ENCODE measurements around the gene RUBCN. TPM values are rescaled to one million over a fixed set of nuclear protein-coding genes. Genes with fewer than 3 reads are reported as not detected.
"Not testable (repeated sequence)": the region's sequence is repeated elsewhere in the genome, so short reads cannot be mapped to it uniquely, and the experiment has no call there.

Gene RUBCN
- total and polyA plus RNA-seq, 2 donors from 2014 or later = 4.4 to 31.5 TPM

- DNase-seq (no peak), FAIRE-seq (no peak)
- Histone ChIP-seq H3K4me1 (ENCODE audit: control insufficient read depth in 2 of 3, insufficient read depth in 2 of 3, low read depth in 1 of 3, low read length in 3 of 3) (peaks cover 0 to 4% (median 0%) of the 10 kb centered on the region in 3 donors), H3K36me3 (ENCODE audit: control insufficient read depth in 2 of 3, insufficient read depth in 3 of 3, low read length in 3 of 3) (peaks cover 0 to 17% (median 14%) of the 10 kb centered on the region in 3 donors), H3K9me3 (ENCODE audit: control insufficient read depth in 2 of 3, insufficient read depth in 1 of 3, low read length in 3 of 3) (no peaks in the 10 kb centered on the region), H3K27ac (ENCODE audit: low read depth in 2 of 2, low read length in 2 of 2) (no peak overlapping the region), H3K4me3 (ENCODE audit: low read length in 3 of 3) (no peak overlapping the region), H3K27me3 (ENCODE audit: control insufficient read depth, insufficient read depth, low read length) (no peaks in the 10 kb centered on the region), H3K9ac (ENCODE audit: low read length in 3 of 3) (no peak overlapping the region)
- intact Hi-C loops (cut with DNase I) = no loop called here
- no peak for TF ChIP-seq CTCF (IDR thresholded peaks at IDR 0.05; ENCODE audit: borderline replicate concordance, extremely low read depth, insufficient read depth)
Measured at GRCh38 chr3:197673170-197673569, 63.5 kb downstream of the RUBCN start.

- peaks cover 0 to 9% (median 8%) of the 10 kb centered on the region in 3 donors for H3K36me3 ChIP-seq (ENCODE audit: control insufficient read depth in 2 of 3, insufficient read depth in 3 of 3, low read length in 3 of 3)
- no peak for FAIRE-seq
- no peak overlapping the region for H3K9ac ChIP-seq (ENCODE audit: low read length in 3 of 3)
- no peaks in the 10 kb centered on the region for H3K9me3 ChIP-seq (ENCODE audit: control insufficient read depth in 2 of 3, insufficient read depth in 1 of 3, low read length in 3 of 3)
- intact Hi-C loops (cut with DNase I) = no loop called here
- H3K27me3 ChIP-seq (ENCODE audit: control insufficient read depth, insufficient read depth, low read length) = no peaks in the 10 kb centered on the region
- DNase-seq = no peak
- no peaks in the 10 kb centered on the region for H3K4me1 ChIP-seq (ENCODE audit: control insufficient read depth in 2 of 3, insufficient read depth in 2 of 3, low read depth in 1 of 3, low read length in 3 of 3)
- TF ChIP-seq CTCF (IDR thresholded peaks at IDR 0.05; ENCODE audit: borderline replicate concordance, extremely low read depth, insufficient read depth) = no peak
- H3K4me3 ChIP-seq (ENCODE audit: low read length in 3 of 3) = no peak overlapping the region
- no peak overlapping the region for H3K27ac ChIP-seq (ENCODE audit: low read depth in 2 of 2, low read length in 2 of 2)
Measured at GRCh38 chr3:197670361-197670760, 66.3 kb downstream of the RUBCN start.

GRCh38 chr3:197667968-197668367 is 68.7 kb downstream of the RUBCN start:
- H3K9me3 ChIP-seq (ENCODE audit: control insufficient read depth in 2 of 3, insufficient read depth in 1 of 3, low read length in 3 of 3) = no peaks in the 10 kb centered on the region
- intact Hi-C loops (cut with DNase I) = no loop called here
- no peaks in the 10 kb centered on the region for H3K36me3 ChIP-seq (ENCODE audit: control insufficient read depth in 2 of 3, insufficient read depth in 3 of 3, low read length in 3 of 3)
- H3K9ac ChIP-seq (ENCODE audit: low read length in 3 of 3) = no peak overlapping the region
- no peaks in the 10 kb centered on the region for H3K4me1 ChIP-seq (ENCODE audit: control insufficient read depth in 2 of 3, insufficient read depth in 2 of 3, low read depth in 1 of 3, low read length in 3 of 3)
- no peaks in the 10 kb centered on the region for H3K27me3 ChIP-seq (ENCODE audit: control insufficient read depth, insufficient read depth, low read length)
- no peak overlapping the region for H3K27ac ChIP-seq (ENCODE audit: low read depth in 2 of 2, low read length in 2 of 2)
- no peak for TF ChIP-seq CTCF (IDR thresholded peaks at IDR 0.05; ENCODE audit: borderline replicate concordance, extremely low read depth, insufficient read depth)
- DNase-seq (no peak), FAIRE-seq (no peak)
- H3K4me3 ChIP-seq (ENCODE audit: low read length in 3 of 3) = no peak overlapping the region

DNA sequence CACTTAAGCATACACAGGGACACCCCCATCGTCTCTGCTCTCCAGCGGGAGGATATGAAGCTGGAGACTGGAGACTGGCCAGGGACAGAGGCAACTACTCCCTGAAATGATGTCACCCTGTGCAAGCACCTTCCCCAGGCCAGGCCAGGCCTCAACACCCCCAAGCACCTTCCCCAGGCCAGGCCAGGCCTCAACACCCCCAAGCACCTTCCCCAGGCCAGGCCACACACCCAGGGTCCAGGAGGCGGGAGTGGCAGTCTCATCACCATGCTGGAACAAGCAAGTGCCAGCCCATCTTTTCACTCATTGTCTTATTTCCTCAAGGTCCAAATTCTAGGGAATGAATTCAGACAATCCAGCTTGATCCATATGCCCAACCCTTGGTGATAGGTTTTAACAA is 69.4 kb downstream of the RUBCN start:
- H3K4me1 ChIP-seq (ENCODE audit: control insufficient read depth in 2 of 3, insufficient read depth in 2 of 3, low read depth in 1 of 3, low read length in 3 of 3); FAIRE-seq; H3K36me3 ChIP-seq (ENCODE audit: control insufficient read depth in 2 of 3, insufficient read depth in 3 of 3, low read length in 3 of 3); DNase-seq; H3K4me3 ChIP-seq (ENCODE audit: low read length in 3 of 3); H3K27me3 ChIP-seq (ENCODE audit: control insufficient read depth, insufficient read depth, low read length); intact Hi-C loops (cut with DNase I); H3K9ac ChIP-seq (ENCODE audit: low read length in 3 of 3); H3K27ac ChIP-seq (ENCODE audit: low read depth in 2 of 2, low read length in 2 of 2); H3K9me3 ChIP-seq (ENCODE audit: control insufficient read depth in 2 of 3, insufficient read depth in 1 of 3, low read length in 3 of 3): not testable (repeated sequence)

- DNase-seq = peak in 2 of 5 donors; percentile 2 to 34
- FAIRE-seq; H3K36me3 ChIP-seq (ENCODE audit: control insufficient read depth in 2 of 3, insufficient read depth in 3 of 3, low read length in 3 of 3); H3K27ac ChIP-seq (ENCODE audit: low read depth in 2 of 2, low read length in 2 of 2); H3K4me1 ChIP-seq (ENCODE audit: control insufficient read depth in 2 of 3, insufficient read depth in 2 of 3, low read depth in 1 of 3, low read length in 3 of 3); H3K27me3 ChIP-seq (ENCODE audit: control insufficient read depth, insufficient read depth, low read length); H3K9ac ChIP-seq (ENCODE audit: low read length in 3 of 3); H3K4me3 ChIP-seq (ENCODE audit: low read length in 3 of 3); intact Hi-C loops (cut with DNase I); H3K9me3 ChIP-seq (ENCODE audit: control insufficient read depth in 2 of 3, insufficient read depth in 1 of 3, low read length in 3 of 3): not testable (repeated sequence)
Measured at GRCh38 chr3:197666221-197666842, 70.4 kb downstream of the RUBCN start.

- H3K4me3 ChIP-seq (ENCODE audit: low read length in 3 of 3); H3K4me1 ChIP-seq (ENCODE audit: control insufficient read depth in 2 of 3, insufficient read depth in 2 of 3, low read depth in 1 of 3, low read length in 3 of 3); intact Hi-C loops (cut with DNase I); H3K27me3 ChIP-seq (ENCODE audit: control insufficient read depth, insufficient read depth, low read length); H3K36me3 ChIP-seq (ENCODE audit: control insufficient read depth in 2 of 3, insufficient read depth in 3 of 3, low read length in 3 of 3); FAIRE-seq; H3K27ac ChIP-seq (ENCODE audit: low read depth in 2 of 2, low read length in 2 of 2); H3K9ac ChIP-seq (ENCODE audit: low read length in 3 of 3); DNase-seq; H3K9me3 ChIP-seq (ENCODE audit: control insufficient read depth in 2 of 3, insufficient read depth in 1 of 3, low read length in 3 of 3): not testable (repeated sequence)
Measured at GRCh38 chr3:197665549-197665948, 71.2 kb downstream of the RUBCN start.

Measured in kidney (tissue), 14 donors.